UCSD-AML1 (cell line): ENCODE results near the gene ASPG.
A peak's percentile ranks its signal among the peaks of the same experiment; 100 is the strongest.

Experiments
- DNase-seq: peaks from one replicate; lab custom pipeline; 2025; ENCODE audit not compliant: unreplicated experiment; lab: John Stamatoyannopoulos, UW

ASPG gene

GRCh38 chr14:104093366-104094055 lies 8.0 kb downstream of the ASPG start:
- no peak for DNase-seq

GRCh38 chr14:104094056-104094708 lies 8.7 kb downstream of the ASPG start:
- no peak for DNase-seq

GRCh38 chr14:104094709-104095425 lies 9.4 kb downstream of the ASPG start:
- peak; percentile 70 for DNase-seq

GRCh38 chr14:104095426-104096310 lies 10.2 kb downstream of the ASPG start:
- DNase-seq = no peak

GRCh38 chr14:104096318-104096717 lies 10.8 kb downstream of the ASPG start:
- DNase-seq = no peak

- DNase-seq = no peak
These were observed 11.5 kb downstream of the ASPG start for GRCh38 chr14:104096751-104097700.

- DNase-seq = no peak
These were observed 13.0 kb downstream of the ASPG start for GRCh38 chr14:104098272-104099095.

- no peak for DNase-seq
These were observed 13.9 kb downstream of the ASPG start for GRCh38 chr14:104099096-104100041.

GRCh38 chr14:104100171-104101085 lies 14.9 kb downstream of the ASPG start:
- DNase-seq = no peak

- no peak for DNase-seq
These were observed 15.7 kb downstream of the ASPG start for GRCh38 chr14:104101086-104101621.

- no peak for DNase-seq
These were observed 16.3 kb downstream of the ASPG start for GRCh38 chr14:104101651-104102281.

- no peak for DNase-seq
These were observed 16.9 kb downstream of the ASPG start for GRCh38 chr14:104102282-104102914.

GRCh38 chr14:104103061-104103445 lies 17.6 kb downstream of the ASPG start:
- no peak for DNase-seq

GRCh38 chr14:104103446-104104075 lies 18.1 kb downstream of the ASPG start:
- no peak for DNase-seq
